Spleen (tissue), 7 donors: ENCODE results near the gene LAMA4.

Experiments used
- CTCF ChIP-seq, 11 experiments: fragments of 200-600 bp in 7 of 11; fragments of 450-650 bp in 4 of 11; sonication (generic) in 4 of 11; IDR thresholded peaks in 8 of 11; conservative IDR thresholded peaks in 3 of 11; 1 replicate in 7 of 11; 2 replicates in 4 of 11; pipeline versions ENCODE4 v1.4.0 to v1.8.0; 2016 to 2021; ENCODE audit warnings: antibody characterized with exemption in 11 of 11, inconsistent platforms in 4 of 11, mild to moderate bottlenecking in 1 of 11
- POLR2A ChIP-seq, 3 donors: fragments of 450-650 bp; IDR thresholded peaks; one replicate each; pipeline ENCODE4 v1.5.1; 2017; ENCODE audit warnings: antibody characterized with exemption in 3 of 3, mild to moderate bottlenecking in 1 of 3
- donor health status: DM: no; HTN: no; CAD: no; lungs with moderate emphysema.
- donor health status: DM: no; HTN: no; CAD: no.
- donor health status: DM: no; HTN: no; CAD: no.

- TF ChIP-seq CTCF (IDR thresholded peaks at IDR 0.05 in 8 of 11, conservative IDR thresholded peaks at IDR 0.05 in 3 of 11) (peak in 10 of 11 experiments; percentile 20 to 72 (median 60)), POLR2A (IDR thresholded peaks at IDR 0.05) (no peak)
Observed at GRCh38 chr6:112180095-112180820, 74.1 kb downstream of the LAMA4 start.
